H9 (cell line): ENCODE data around the gene CYGB. TPM values are rescaled to one million over a fixed set of nuclear protein-coding genes. Genes with fewer than 3 reads are reported as not detected.

Source experiments
- DNase-seq: peaks from one replicate; pipeline ENCODE4 v3.0.0-alpha.2; 2017
- H2AFZ ChIP-seq: one replicate; pipeline ENCODE4 v1.6.1; 2013; ENCODE audit warnings: mild to moderate bottlenecking, low read length, control low read depth, moderate library complexity
- H2AK5ac ChIP-seq: 2 replicates; pipeline ENCODE4 v1.6.1; 2013; ENCODE audit warnings: low read length, control low read depth, mixed read lengths; ENCODE audit not compliant: insufficient read length
- H2BK120ac ChIP-seq: one replicate; pipeline ENCODE4 v1.6.1; 2013; ENCODE audit warnings: low read depth, mild to moderate bottlenecking, low read length, control low read depth, inconsistent platforms; ENCODE audit not compliant: poor library complexity, severe bottlenecking
- H2BK12ac ChIP-seq: 2 replicates; pipeline ENCODE4 v1.6.1; 2013; ENCODE audit warnings: low read length, control low read depth, mixed read lengths, low read depth; ENCODE audit not compliant: insufficient read length
- H2BK15ac ChIP-seq: 2 replicates; pipeline ENCODE4 v1.6.1; 2013; ENCODE audit warnings: low read depth, low read length, control low read depth
- H2BK20ac ChIP-seq: one replicate; pipeline ENCODE4 v1.6.1; 2013; ENCODE audit warnings: low read depth, mild to moderate bottlenecking, low read length, control low read depth, inconsistent platforms; ENCODE audit not compliant: poor library complexity, severe bottlenecking
- H2BK5ac ChIP-seq: 2 replicates; pipeline ENCODE4 v1.6.1; 2013; ENCODE audit warnings: low read length, control low read depth, mixed read lengths; ENCODE audit not compliant: insufficient read length
- H3K14ac ChIP-seq: 2 replicates; pipeline ENCODE4 v1.6.1; 2013; ENCODE audit warnings: low read length, control low read depth; ENCODE audit not compliant: insufficient read depth
- H3K18ac ChIP-seq: 2 replicates; pipeline ENCODE4 v1.6.1; 2013; ENCODE audit warnings: low read depth, mild to moderate bottlenecking, mixed read lengths, low read length, control low read depth; ENCODE audit not compliant: insufficient read length
- H3K23ac ChIP-seq: 2 replicates; pipeline ENCODE4 v1.6.1; 2013; ENCODE audit warnings: low read length, control low read depth, mixed read lengths, low read depth; ENCODE audit not compliant: insufficient read length
- H3K23me2 ChIP-seq: 2 replicates; pipeline ENCODE4 v1.6.1; 2013; ENCODE audit warnings: low read depth, mild to moderate bottlenecking, mixed read lengths, low read length, control low read depth; ENCODE audit not compliant: insufficient read length, poor library complexity, severe bottlenecking
- H3K27ac ChIP-seq: 2 replicates; pipeline ENCODE4 v1.5.1; 2013; ENCODE audit warnings: low read length, control low read depth, mixed read lengths, low read depth; ENCODE audit not compliant: insufficient read length
- H3K27me3 ChIP-seq: 2 replicates; pipeline ENCODE4 v1.6.1; 2013; ENCODE audit warnings: low read length, control low read depth, inconsistent platforms; ENCODE audit not compliant: insufficient read depth
- H3K4ac ChIP-seq: 2 replicates; pipeline ENCODE4 v1.6.1; 2013; ENCODE audit warnings: low read depth, mild to moderate bottlenecking, control low read depth, inconsistent platforms, low read length, moderate library complexity
- H3K4me1 ChIP-seq: 2 replicates; pipeline ENCODE4 v1.6.1; 2013; ENCODE audit warnings: low read length, control low read depth, inconsistent platforms; ENCODE audit not compliant: insufficient read depth
- H3K4me2 ChIP-seq: 2 replicates; pipeline ENCODE4 v1.6.1; 2013; ENCODE audit warnings: low read length, control low read depth, mixed read lengths; ENCODE audit not compliant: insufficient read length, insufficient read depth
- H3K56ac ChIP-seq: 2 replicates; pipeline ENCODE4 v1.6.1; 2013; ENCODE audit warnings: low read depth, mild to moderate bottlenecking, mixed read lengths, low read length, control low read depth; ENCODE audit not compliant: insufficient read length
- H3K79me1 ChIP-seq: 2 replicates; pipeline ENCODE4 v1.6.1; 2013; ENCODE audit warnings: low read depth, mild to moderate bottlenecking, moderate library complexity, low read length, control low read depth, inconsistent platforms; ENCODE audit not compliant: insufficient read depth, poor library complexity, severe bottlenecking
- H3K79me2 ChIP-seq: 2 replicates; pipeline ENCODE4 v1.6.1; 2013; ENCODE audit warnings: low read length, control low read depth, inconsistent platforms; ENCODE audit not compliant: insufficient read depth
- H3K9ac ChIP-seq: 2 replicates; pipeline ENCODE4 v1.6.1; 2013; ENCODE audit warnings: low read length, control low read depth, mixed read lengths; ENCODE audit not compliant: insufficient read length; ENCODE audit errors: extremely low read depth
- H3K9me3 ChIP-seq: one replicate; pipeline ENCODE4 v1.6.1; 2013; ENCODE audit warnings: low read depth, low read length, inconsistent platforms; ENCODE audit not compliant: control insufficient read depth
- H3T11ph ChIP-seq: one replicate; pipeline ENCODE4 v1.6.1; 2013; ENCODE audit warnings: mild to moderate bottlenecking, low read length, control low read depth, inconsistent platforms
- H4K20me1 ChIP-seq: one replicate; pipeline ENCODE4 v1.6.1; 2013; ENCODE audit not compliant: control insufficient read depth, insufficient read length, insufficient read depth
- H4K5ac ChIP-seq: 2 replicates; pipeline ENCODE4 v1.6.1; 2013; ENCODE audit warnings: low read depth, mild to moderate bottlenecking, mixed read lengths, low read length, control low read depth; ENCODE audit not compliant: insufficient read length
- H4K8ac ChIP-seq: replicated peaks from 2 replicates; pipeline ENCODE4 v1.6.1; 2013; ENCODE audit warnings: low read length, control low read depth, mixed read lengths, low read depth; ENCODE audit not compliant: insufficient read length
- H4K91ac ChIP-seq: 2 replicates; pipeline ENCODE4 v1.6.1; 2013; ENCODE audit warnings: low read depth, mild to moderate bottlenecking, moderate library complexity, mixed read lengths, low read length, control low read depth; ENCODE audit not compliant: insufficient read length
- H3K27ac Mint-ChIP-seq, 3 experiments: 2 replicates in 2 of 3; 3 replicates in 1 of 3; pipeline ENCODE4 v1.8.0; 2020 to 2021; ENCODE audit warnings: mixed read lengths in 3 of 3, mild to moderate bottlenecking in 1 of 3, moderate library complexity in 1 of 3
- H3K27me3 Mint-ChIP-seq: 2 replicates; pipeline ENCODE4 v1.8.0; 2021; ENCODE audit warnings: low read depth, mild to moderate bottlenecking, moderate library complexity, mixed read lengths
- H3K36me3 Mint-ChIP-seq, 3 experiments: 2 replicates in 2 of 3; 3 replicates in 1 of 3; pipeline ENCODE4 v1.8.0; 2020 to 2021; ENCODE audit warnings: low read depth in 3 of 3, mixed read lengths in 3 of 3; ENCODE audit not compliant: insufficient read depth in 1 of 3
- H3K4me1 Mint-ChIP-seq, 2 experiments: 2 replicates each; pipeline ENCODE4 v1.8.0; 2020; ENCODE audit warnings: mixed read lengths in 2 of 2
- H3K4me3 Mint-ChIP-seq, 2 experiments: 2 replicates in 1 of 2; 3 replicates in 1 of 2; pipeline ENCODE4 v1.8.0; 2020 to 2021; ENCODE audit warnings: mild to moderate bottlenecking in 2 of 2, mixed read lengths in 2 of 2, moderate library complexity in 1 of 2
- H3K9me3 Mint-ChIP-seq, 2 experiments: 2 replicates in 1 of 2; 3 replicates in 1 of 2; pipeline ENCODE4 v1.8.0; 2020; ENCODE audit warnings: mild to moderate bottlenecking in 2 of 2, mixed read lengths in 2 of 2, moderate library complexity in 1 of 2
- WGBS: extraction: QIAGEN DNeasy Blood & Tissue Kit; methylation state at CpG from one replicate; pipeline ENCODE4 v1.1.7; 2013; ENCODE audit warnings: missing lambda C conversion rate, low lambda C conversion rate, mixed read lengths; ENCODE audit not compliant: insufficient read length; ENCODE audit errors: extremely low coverage; 5-methylcytosine and 5-hydroxymethylcytosine counted together
- total RNA-seq: library from RNA; stranded (reverse); gene quantifications from 2 replicates; pipeline ENCODE4 v1.2.1, GENCODE V29; 2021
- TF ChIP-seq, protein P1 (sequence below): fragments of 200-600 bp; sonication (generic); conservative IDR thresholded peaks from 3 replicates; pipeline ENCODE4 v1.8.0; 2021; ENCODE audit warnings: antibody characterized with exemption, mild to moderate bottlenecking

Gene CYGB
- total RNA-seq, 1 experiment from 2014 or later: 2.4 TPM

DNA sequence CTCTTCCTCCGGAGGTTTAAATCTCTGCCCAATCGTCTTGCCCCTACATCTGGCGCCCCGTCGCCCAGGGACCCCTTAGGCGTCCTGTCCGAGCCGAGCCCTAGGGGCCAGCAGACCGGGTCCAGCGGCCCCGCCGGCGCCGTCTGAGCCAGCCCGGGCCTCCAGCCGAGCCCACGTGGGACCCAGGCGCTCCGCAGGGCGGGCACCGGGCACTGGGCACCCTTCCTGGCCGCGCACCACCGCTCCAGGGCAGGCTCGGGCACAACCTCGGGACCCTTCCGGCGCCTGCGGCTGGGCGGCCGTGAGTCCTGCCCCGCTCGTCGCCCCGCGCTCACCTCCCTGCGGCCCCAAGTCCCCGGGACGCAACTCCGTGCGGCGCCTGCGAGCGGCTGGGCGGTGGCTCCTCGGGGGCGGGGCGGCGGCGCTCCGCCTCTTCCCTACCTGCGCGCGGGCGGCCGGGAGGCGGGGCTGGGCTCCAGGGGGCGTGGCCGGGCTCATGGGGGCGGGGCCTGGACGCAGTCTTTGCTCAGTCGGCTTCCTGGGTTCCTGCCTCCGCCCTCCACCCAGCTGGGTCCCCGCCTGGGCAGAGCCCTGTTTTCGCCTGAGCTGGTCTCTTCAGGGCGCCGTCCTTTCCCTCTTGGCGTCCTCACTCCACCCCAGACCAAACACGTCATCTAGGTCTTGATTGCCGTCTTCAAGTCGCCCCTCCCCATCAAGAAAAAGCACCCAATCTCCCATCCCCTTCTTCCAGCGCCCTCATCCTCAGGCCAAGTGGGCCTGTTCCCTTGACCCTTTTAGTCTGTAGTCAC is 36.3 kb downstream of the CYGB start, which contains the start of gene RHBDF2:
RHBDF2 (minus strand) TSS at position 406 of the 809 bp plus-strand sequence. CDS start 19,899 bp downstream, outside the sequence.
- Histone ChIP-seq H4K5ac (no peak within 1 kb of the TSS), H3T11ph (no peak within 1 kb of the TSS), H3K4ac (no peak within 1 kb of the TSS; the same call in 1 of the 2 replicates), H2BK20ac (no peak within 1 kb of the TSS), H3K23me2 (peaks cover 9% of the 10 kb centered on the region), H3K27ac (no peak within 1 kb of the TSS), H4K91ac (no peak within 1 kb of the TSS), H2AFZ (peak within 1 kb of the TSS; percentile 16), H3K14ac (peak within 1 kb of the TSS; percentile 85; the same call in 1 of the 2 replicates), H2BK12ac (peak within 1 kb of the TSS; percentile 10), H3K79me2 (no peaks in the 10 kb centered on the region), H3K9ac (no peak within 1 kb of the TSS), H2BK120ac (no peak within 1 kb of the TSS), H3K4me1 (peaks cover 3% of the 10 kb centered on the region; the same call in 1 of the 2 replicates), H3K9me3 (no peaks in the 10 kb centered on the region), H4K20me1 (no peaks in the 10 kb centered on the region), H3K56ac (no peak within 1 kb of the TSS), H3K23ac (no peak within 1 kb of the TSS), H2BK5ac (no peak within 1 kb of the TSS), H2BK15ac (peak within 1 kb of the TSS; percentile 73; the same call in 1 of the 2 replicates), H3K18ac (peak within 1 kb of the TSS; percentile 70), H3K4me2 (peak within 1 kb of the TSS; percentile 79), H3K79me1 (no peaks in the 10 kb centered on the region), H2AK5ac (no peak within 1 kb of the TSS), H3K27me3 (no peaks in the 10 kb centered on the region), H4K8ac (no peak within 1 kb of the TSS)
- peak within 1 kb of the TSS; percentile 1 to 82 (median 47); a peak in 6 of 7 replicates for H3K27ac Mint-ChIP-seq
- WGBS: no CpG with 5 or more reads among the region's 72 CpGs
- H3K9me3 Mint-ChIP-seq: no peaks in the 10 kb centered on the region; a peak in 1 of 5 replicates
- H3K36me3 Mint-ChIP-seq: no peaks in the 10 kb centered on the region; a peak in 2 of 7 replicates
- DNase-seq: peak; percentile 97
- peaks cover 50 to 62% of the 10 kb centered on the region in 2 experiments for H3K4me1 Mint-ChIP-seq
- TF ChIP-seq, protein P1, sequence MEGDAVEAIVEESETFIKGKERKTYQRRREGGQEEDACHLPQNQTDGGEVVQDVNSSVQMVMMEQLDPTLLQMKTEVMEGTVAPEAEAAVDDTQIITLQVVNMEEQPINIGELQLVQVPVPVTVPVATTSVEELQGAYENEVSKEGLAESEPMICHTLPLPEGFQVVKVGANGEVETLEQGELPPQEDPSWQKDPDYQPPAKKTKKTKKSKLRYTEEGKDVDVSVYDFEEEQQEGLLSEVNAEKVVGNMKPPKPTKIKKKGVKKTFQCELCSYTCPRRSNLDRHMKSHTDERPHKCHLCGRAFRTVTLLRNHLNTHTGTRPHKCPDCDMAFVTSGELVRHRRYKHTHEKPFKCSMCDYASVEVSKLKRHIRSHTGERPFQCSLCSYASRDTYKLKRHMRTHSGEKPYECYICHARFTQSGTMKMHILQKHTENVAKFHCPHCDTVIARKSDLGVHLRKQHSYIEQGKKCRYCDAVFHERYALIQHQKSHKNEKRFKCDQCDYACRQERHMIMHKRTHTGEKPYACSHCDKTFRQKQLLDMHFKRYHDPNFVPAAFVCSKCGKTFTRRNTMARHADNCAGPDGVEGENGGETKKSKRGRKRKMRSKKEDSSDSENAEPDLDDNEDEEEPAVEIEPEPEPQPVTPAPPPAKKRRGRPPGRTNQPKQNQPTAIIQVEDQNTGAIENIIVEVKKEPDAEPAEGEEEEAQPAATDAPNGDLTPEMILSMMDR: no peak
- H3K4me3 Mint-ChIP-seq: peak within 1 kb of the TSS; percentile 79 to 90
- H3K27me3 Mint-ChIP-seq: peaks cover 7% of the 10 kb centered on the region
